ENCODE results near the gene WDFY4.

DNA sequence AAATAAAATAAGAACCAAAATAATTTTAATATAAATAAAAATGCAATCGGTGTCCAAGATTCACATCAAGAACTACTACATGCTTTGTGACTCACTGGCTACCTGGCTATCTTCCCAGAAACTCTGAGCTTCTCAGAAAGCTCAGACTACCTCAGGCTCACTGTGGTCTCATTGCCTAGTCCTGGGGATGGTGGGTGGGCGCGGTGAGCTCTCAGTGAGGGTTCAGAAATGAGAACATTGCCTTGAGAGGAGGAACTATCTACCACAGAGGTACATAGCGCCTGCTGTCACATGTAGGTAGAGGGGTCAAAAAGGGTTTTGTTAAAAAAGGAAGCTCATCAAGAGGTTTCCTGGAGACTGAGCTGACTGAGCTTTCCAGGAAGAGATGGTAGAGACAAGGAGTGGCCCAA lies 108.0 kb downstream of the WDFY4 start:
- TF ChIP-seq, protein P1, sequence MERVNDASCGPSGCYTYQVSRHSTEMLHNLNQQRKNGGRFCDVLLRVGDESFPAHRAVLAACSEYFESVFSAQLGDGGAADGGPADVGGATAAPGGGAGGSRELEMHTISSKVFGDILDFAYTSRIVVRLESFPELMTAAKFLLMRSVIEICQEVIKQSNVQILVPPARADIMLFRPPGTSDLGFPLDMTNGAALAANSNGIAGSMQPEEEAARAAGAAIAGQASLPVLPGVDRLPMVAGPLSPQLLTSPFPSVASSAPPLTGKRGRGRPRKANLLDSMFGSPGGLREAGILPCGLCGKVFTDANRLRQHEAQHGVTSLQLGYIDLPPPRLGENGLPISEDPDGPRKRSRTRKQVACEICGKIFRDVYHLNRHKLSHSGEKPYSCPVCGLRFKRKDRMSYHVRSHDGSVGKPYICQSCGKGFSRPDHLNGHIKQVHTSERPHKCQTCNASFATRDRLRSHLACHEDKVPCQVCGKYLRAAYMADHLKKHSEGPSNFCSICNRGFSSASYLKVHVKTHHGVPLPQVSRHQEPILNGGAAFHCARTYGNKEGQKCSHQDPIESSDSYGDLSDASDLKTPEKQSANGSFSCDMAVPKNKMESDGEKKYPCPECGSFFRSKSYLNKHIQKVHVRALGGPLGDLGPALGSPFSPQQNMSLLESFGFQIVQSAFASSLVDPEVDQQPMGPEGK (CRISPR knock-in tag; IDR thresholded peaks at IDR 0.05; ENCODE audit: borderline replicate concordance), result no peak
- TF ChIP-seq, protein P2, sequence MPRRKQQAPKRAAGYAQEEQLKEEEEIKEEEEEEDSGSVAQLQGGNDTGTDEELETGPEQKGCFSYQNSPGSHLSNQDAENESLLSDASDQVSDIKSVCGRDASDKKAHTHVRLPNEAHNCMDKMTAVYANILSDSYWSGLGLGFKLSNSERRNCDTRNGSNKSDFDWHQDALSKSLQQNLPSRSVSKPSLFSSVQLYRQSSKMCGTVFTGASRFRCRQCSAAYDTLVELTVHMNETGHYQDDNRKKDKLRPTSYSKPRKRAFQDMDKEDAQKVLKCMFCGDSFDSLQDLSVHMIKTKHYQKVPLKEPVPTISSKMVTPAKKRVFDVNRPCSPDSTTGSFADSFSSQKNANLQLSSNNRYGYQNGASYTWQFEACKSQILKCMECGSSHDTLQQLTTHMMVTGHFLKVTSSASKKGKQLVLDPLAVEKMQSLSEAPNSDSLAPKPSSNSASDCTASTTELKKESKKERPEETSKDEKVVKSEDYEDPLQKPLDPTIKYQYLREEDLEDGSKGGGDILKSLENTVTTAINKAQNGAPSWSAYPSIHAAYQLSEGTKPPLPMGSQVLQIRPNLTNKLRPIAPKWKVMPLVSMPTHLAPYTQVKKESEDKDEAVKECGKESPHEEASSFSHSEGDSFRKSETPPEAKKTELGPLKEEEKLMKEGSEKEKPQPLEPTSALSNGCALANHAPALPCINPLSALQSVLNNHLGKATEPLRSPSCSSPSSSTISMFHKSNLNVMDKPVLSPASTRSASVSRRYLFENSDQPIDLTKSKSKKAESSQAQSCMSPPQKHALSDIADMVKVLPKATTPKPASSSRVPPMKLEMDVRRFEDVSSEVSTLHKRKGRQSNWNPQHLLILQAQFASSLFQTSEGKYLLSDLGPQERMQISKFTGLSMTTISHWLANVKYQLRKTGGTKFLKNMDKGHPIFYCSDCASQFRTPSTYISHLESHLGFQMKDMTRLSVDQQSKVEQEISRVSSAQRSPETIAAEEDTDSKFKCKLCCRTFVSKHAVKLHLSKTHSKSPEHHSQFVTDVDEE (CRISPR knock-in tag; IDR thresholded peaks at IDR 0.05), result no peak
- TF ChIP-seq, protein P3, sequence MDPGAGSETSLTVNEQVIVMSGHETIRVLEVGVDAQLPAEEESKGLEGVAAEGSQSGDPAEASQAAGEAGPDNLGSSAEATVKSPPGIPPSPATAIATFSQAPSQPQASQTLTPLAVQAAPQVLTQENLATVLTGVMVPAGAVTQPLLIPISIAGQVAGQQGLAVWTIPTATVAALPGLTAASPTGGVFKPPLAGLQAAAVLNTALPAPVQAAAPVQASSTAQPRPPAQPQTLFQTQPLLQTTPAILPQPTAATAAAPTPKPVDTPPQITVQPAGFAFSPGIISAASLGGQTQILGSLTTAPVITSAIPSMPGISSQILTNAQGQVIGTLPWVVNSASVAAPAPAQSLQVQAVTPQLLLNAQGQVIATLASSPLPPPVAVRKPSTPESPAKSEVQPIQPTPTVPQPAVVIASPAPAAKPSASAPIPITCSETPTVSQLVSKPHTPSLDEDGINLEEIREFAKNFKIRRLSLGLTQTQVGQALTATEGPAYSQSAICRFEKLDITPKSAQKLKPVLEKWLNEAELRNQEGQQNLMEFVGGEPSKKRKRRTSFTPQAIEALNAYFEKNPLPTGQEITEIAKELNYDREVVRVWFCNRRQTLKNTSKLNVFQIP (CRISPR knock-in tag; IDR thresholded peaks at IDR 0.05; ENCODE audit: borderline replicate concordance, low read depth), result no peak
- TF ChIP-seq PPARA (CRISPR knock-in tag; IDR thresholded peaks at IDR 0.05; ENCODE audit: borderline replicate concordance) (no peak), ARNTL (CRISPR knock-in tag; IDR thresholded peaks at IDR 0.05; ENCODE audit: borderline replicate concordance, low read depth) (no peak), GLIS3 (CRISPR knock-in tag; IDR thresholded peaks at IDR 0.05) (no peak)
- TF ChIP-seq, protein P4, sequence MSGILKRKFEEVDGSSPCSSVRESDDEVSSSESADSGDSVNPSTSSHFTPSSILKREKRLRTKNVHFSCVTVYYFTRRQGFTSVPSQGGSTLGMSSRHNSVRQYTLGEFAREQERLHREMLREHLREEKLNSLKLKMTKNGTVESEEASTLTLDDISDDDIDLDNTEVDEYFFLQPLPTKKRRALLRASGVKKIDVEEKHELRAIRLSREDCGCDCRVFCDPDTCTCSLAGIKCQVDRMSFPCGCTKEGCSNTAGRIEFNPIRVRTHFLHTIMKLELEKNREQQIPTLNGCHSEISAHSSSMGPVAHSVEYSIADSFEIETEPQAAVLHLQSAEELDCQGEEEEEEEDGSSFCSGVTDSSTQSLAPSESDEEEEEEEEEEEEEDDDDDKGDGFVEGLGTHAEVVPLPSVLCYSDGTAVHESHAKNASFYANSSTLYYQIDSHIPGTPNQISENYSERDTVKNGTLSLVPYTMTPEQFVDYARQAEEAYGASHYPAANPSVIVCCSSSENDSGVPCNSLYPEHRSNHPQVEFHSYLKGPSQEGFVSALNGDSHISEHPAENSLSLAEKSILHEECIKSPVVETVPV (CRISPR knock-in tag; IDR thresholded peaks at IDR 0.05), result no peak
